HG03520 (cell line): Measurements from ENCODE around the gene TMEM8B.

Experiments
- ATAC-seq: cut with Tn5 transposase; IDR thresholded peaks from one replicate; pipeline ENCODE4 v1.9.1; 2021; ENCODE audit warnings: mild to moderate bottlenecking, moderate library complexity; ENCODE audit not compliant: unreplicated experiment

The TMEM8B gene

DNA sequence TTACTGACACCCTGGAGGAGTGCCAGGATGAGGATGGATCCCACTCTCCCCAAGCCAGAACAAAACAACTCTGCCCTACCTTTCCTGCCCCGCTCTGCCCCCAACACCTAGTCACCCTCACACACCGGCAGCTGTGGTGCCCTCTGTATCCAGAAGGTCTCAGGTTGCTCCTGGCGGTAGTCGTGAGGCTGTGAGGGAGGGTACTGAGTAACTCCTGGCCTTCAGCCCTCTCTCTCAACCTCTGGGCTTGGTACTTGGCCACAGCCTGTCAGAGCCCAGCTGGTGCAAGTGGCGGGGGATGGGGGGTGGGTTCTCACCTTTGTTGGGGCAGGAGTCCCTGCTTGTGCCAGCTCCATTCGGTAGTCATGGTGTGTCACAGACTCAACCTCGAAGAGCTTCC lies 18.9 kb upstream of the TMEM8B start:
- no peak for ATAC-seq

- ATAC-seq, result no peak
These were observed 17.5 kb upstream of the TMEM8B start for GRCh38 chr9:35811381-35812024.

GRCh38 chr9:35812025-35812602 lies 16.9 kb upstream of the TMEM8B start, which contains the start of gene SPAG8:
Gene SPAG8 (minus strand): TSS chr9:35812262. CDS start chr9:35812147, 115 bp downstream.
- peak; percentile 56 for ATAC-seq

DNA sequence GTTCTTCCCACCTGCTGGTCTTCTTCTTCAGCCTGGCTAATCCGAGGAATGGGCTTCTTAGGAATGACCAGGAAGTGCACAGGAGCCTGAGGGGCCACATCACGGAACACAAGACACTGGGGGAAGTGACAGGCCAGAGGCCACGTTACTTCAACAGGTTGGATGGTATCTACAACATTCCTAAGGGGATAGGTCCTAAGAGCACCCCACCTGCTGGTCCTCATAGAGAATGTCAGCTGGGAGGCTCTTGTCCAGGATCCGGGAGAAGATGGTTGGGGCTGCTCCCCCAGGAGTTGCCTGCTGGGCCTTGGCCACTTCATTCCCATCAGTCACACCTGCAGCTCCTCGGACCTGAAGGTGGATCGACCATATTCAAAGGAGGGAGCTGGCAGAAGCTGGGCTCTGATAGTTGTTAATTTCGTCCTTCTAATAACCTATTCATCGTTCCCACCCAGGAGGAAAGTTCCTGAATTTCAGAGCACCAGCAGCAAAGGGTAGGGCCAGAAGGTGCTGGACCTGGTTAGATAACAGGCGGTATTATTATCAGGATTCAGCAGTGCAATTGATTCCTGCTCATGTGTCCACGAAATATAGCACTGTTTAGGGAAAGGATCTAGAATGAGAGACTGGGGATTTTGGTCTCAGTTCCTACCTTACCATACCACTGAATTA lies 15.5 kb upstream of the TMEM8B start:
- no peak for ATAC-seq

- ATAC-seq, result peak; percentile 14
These were observed 14.8 kb upstream of the TMEM8B start for GRCh38 chr9:35814106-35814840.

DNA sequence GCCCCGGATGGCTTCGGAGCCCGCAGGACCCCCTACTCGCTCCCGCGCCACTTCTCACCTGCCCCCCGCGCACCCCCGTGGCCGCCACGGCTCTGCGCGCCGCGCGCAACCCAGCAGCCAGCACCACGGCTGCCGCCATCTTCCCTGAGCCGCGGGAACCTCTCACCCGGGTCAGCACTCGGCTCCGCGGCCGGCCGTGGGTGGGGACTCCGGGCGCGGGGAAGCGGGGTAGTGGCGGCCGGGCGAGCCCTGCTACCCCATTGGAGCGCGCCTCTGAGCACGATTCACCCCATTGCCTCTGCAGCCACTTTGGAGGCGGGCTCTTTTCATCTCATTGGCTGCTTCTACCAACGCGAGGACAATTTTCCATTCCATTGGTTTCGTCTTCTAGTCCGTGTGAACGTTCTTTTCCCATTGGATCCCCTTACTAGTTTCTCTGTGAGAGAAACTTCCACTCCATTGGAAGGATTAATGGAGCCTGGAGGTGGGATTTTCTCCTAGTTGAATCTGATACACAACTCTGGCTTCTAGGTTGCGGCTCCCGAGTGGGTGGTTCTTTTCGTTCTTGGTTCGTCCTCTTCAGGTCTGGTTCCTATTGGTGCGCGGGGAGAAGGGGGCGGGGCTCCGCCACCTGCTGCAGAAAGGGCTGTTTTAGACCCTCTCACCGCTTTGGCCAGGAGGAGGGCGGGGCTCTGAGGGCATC lies 14.0 kb upstream of the TMEM8B start, which contains the start of gene HINT2:
Gene HINT2, minus strand, starts transcription at position 202 of the 703 bp plus-strand sequence. Its CDS starts 63 bp downstream, at position 139.
- peak; percentile 66 for ATAC-seq

DNA sequence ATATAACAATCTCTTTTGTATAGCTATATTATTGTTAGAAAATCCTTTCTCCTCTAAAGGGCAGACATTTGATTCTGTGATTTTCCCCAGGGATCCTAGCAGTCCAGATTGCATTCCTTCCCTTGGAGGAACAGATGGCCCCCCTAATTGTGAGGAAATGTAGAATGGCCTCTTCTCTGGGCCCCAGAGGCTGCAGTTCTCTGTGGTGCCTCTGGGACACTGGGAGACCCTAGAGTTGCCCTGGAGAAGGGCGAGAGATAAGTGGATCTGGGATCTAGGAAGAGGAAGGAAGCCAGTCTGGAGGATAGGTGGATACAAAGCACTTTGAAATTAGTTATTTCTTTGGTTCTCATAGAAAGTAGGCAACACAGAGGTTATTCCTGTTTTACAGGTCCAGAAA lies 12.3 kb upstream of the TMEM8B start:
- ATAC-seq, result no peak

DNA sequence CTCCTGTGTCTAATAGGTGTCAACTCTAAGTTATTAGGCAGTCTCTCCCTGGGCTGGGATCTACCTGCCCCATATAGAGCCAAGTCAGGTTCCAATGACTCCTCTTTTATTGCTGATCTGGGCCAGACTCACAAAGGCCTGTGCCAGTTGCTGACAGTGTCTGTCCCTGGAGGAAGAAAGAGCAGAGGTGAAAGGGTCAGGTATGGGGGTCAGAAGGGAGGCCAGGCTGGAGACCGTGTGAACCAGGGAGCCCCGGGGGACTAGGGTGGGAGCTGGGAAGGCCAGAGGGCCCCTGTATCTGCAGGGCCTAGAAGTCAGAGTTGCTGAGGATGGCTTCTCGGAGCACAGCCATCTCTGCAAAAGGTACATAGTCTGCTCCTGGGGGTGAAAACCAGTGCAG lies 10.7 kb upstream of the TMEM8B start:
- no peak for ATAC-seq

GRCh38 chr9:35820076-35820475 lies 9.0 kb upstream of the TMEM8B start:
- ATAC-seq, result no peak

GRCh38 chr9:35822926-35823325 lies 6.1 kb upstream of the TMEM8B start:
- no peak for ATAC-seq

DNA sequence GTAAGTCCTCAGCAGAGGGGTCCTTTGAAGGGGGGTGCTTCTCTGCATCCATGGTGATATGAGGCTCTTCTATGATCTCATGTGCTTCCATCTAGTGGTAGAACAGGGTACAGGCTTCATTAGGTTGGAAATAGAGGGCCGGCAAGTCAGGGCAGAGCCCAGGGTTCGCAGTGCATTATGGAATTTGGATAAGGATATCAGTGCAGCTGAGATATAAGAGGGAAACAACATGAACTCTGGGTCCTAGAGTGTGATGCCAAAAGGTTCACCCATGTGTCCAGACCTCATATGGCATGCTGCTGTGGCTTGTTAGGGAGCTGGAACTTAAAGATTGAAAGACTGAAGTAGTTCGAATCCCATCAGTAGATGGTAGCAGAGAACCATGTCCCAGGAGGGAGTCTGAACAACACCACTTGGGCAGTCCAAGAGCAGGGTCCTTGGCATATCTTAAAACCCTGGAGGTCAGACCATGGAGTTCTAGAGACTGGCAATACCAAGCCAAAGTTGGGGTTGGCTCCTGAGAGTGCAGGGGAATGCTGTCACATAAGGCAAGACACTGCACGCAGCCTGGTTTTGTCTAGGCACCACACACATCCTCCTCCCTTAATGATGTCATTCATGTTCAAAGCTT lies 2.8 kb upstream of the TMEM8B start:
- ATAC-seq, result no peak

GRCh38 chr9:35827486-35827885 lies 1.5 kb upstream of the TMEM8B start:
- no peak for ATAC-seq

- ATAC-seq, result no peak
These were observed 328 bp upstream of the TMEM8B start, which contains the start of gene FAM221B for GRCh38 chr9:35828716-35829083. Gene FAM221B (minus strand): TSS chr9:35828732. CDS start chr9:35826161, 2,571 bp downstream.

- ATAC-seq, result no peak
These were observed 702 bp downstream of the TMEM8B start for GRCh38 chr9:35829764-35830096.

DNA sequence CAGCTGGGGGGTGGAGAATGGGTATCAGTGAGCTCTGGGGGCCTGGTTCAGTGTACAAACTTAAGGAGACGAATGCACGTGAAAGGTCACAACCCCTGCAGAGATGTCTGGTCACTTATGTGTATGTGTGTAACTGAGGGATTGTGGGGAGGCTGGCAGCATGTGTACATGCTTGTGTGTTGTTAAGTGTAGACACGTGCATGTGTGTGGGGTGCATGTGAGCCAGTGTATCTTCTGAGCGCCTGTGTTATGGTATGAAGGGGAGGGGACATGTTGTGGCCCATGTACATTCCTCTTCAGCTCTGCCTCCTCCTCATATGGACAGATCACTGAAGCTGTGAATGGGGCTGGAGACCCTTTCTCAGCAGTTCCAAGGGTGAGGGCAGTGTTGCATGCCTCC lies 2.0 kb downstream of the TMEM8B start:
- ATAC-seq, result no peak

DNA sequence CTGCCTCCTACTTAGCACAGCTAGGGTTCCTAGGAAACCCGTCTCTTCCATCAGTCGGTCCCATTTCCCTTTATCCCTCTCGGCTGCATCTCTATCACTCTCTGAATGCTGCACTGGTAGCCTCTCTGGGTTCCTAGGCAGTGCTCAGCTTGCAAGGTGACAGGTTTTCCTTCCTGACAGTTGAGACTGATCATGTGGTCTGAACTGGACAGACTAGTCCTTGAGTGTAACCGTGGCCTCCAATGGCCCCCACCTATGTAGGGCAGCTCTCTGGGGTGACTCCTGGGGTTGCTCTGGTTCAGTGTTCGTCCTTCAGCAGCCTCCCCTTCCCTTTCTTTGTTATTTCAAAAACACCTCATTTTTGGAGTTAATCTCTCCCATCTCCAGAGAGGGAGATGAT lies 3.8 kb downstream of the TMEM8B start:
- no peak for ATAC-seq

DNA sequence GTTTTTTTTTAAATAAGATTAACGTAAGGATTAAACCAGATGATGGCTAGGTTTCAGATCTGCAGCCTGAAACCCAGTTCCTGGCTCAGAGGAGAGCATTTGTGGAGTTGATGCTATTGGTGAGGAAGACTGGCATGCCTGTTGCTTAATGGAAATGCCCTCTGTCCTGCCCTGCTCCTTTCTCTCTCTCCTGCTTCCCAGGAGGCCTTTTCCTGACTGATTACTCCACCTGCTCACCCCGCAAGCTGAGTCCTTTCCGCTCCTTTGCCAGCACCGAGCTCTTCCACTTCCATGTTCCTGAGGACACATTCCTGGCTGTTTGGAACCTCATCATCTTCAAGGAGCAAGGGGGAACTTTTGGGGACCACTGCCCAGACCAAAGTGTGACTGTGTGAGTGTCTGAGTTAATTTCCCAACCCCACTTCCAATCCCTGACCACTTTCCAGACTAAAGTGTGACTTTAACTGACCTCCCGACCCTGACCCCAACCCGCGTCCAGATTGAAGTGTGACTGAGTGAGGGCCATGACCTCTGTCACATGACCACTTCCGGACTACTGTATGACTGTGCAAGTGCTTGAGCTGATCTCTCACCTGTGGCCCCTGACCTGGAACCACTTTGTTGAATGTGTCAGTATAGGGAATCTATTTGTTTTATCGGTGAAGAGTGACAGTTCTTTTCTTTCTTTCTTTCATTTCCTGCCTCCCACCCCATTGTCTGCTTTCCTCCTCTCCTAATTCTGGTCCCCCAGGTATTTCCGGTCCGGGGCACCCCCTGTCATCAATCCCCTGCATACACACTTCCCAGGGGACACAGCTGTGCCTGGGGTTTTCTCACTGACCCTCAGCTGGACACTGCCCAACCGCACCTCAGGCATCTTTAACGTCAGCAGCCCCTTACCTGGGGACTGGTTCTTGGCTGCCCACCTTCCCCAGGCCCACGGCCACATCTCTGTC lies 5.5 kb downstream of the TMEM8B start:
- ATAC-seq, result no peak

GRCh38 chr9:35835216-35835632 lies 6.2 kb downstream of the TMEM8B start:
- ATAC-seq, result no peak

- ATAC-seq, result no peak
These were observed 6.7 kb downstream of the TMEM8B start for GRCh38 chr9:35835766-35836165.
